Mucosa of rectum (tissue), 2 donors: ENCODE measurements around the gene DCUN1D2.

Experiments used
- H3K27ac ChIP-seq, 2 donors: one replicate each; pipeline ENCODE4 v1.7.0; 2013; ENCODE audit warnings: inconsistent platforms in 2 of 2, low read depth in 2 of 2, low read length in 2 of 2
- H3K27me3 ChIP-seq, 2 donors: one replicate each; pipeline ENCODE4 v1.7.0; 2013; ENCODE audit warnings: low read length in 2 of 2; ENCODE audit not compliant: control insufficient read depth in 2 of 2, insufficient read depth in 2 of 2
- H3K36me3 ChIP-seq, 2 donors: one replicate each; pipeline ENCODE4 v1.7.0; 2013; ENCODE audit warnings: low read length in 2 of 2; ENCODE audit not compliant: control insufficient read depth in 2 of 2, insufficient read depth in 2 of 2
- H3K4me1 ChIP-seq, 2 donors: one replicate each; pipeline ENCODE4 v1.7.0; 2013; ENCODE audit warnings: low read length in 2 of 2, mild to moderate bottlenecking in 1 of 2; ENCODE audit not compliant: control insufficient read depth in 2 of 2, insufficient read depth in 2 of 2
- H3K4me3 ChIP-seq, 2 donors: one replicate each; pipeline ENCODE4 v1.7.0; 2013; ENCODE audit warnings: low read length in 2 of 2
- H3K9ac ChIP-seq, 2 donors: one replicate each; pipeline ENCODE4 v1.7.0; 2013; ENCODE audit warnings: low read length in 2 of 2, low read depth in 1 of 2, mild to moderate bottlenecking in 1 of 2
- H3K9me3 ChIP-seq, 2 donors: one replicate each; pipeline ENCODE4 v1.7.0; 2013; ENCODE audit warnings: low read length in 2 of 2; ENCODE audit not compliant: control insufficient read depth in 2 of 2
- donor health status: healthy.
- donor health status: Normal muscosa, but diverticular disease.

Gene DCUN1D2

GRCh38 chr13:113428469-113428865 is 62.0 kb downstream of the DCUN1D2 start:
- Histone ChIP-seq H3K36me3 (no peaks in the 10 kb centered on the region), H3K9ac (no peak overlapping the region)

GRCh38 chr13:113427562-113428468 is 62.7 kb downstream of the DCUN1D2 start:
- Histone ChIP-seq H3K9ac (no peak overlapping the region), H3K27ac (no peak overlapping the region)

More at GRCh38 chr13:113428469-113428865, 62.0 kb downstream of the DCUN1D2 start:
- Histone ChIP-seq H3K4me3 (no peak overlapping the region), H3K27ac (no peak overlapping the region), H3K4me1 (no peaks in the 10 kb centered on the region), H3K27me3 (no peaks in the 10 kb centered on the region), H3K9me3 (no peaks in the 10 kb centered on the region)

GRCh38 chr13:113426591-113426986 is 63.9 kb downstream of the DCUN1D2 start:
- H3K4me1 ChIP-seq = no peaks in the 10 kb centered on the region
- no peaks in the 10 kb centered on the region for H3K9me3 ChIP-seq
- H3K4me3 ChIP-seq = no peak overlapping the region
- H3K27ac ChIP-seq = no peak overlapping the region
- H3K27me3 ChIP-seq = no peaks in the 10 kb centered on the region
- no peak overlapping the region for H3K9ac ChIP-seq
- H3K36me3 ChIP-seq = no peaks in the 10 kb centered on the region

More at GRCh38 chr13:113427562-113428468, 62.7 kb downstream of the DCUN1D2 start:
- Histone ChIP-seq H3K27me3 (no peaks in the 10 kb centered on the region), H3K4me1 (no peaks in the 10 kb centered on the region), H3K36me3 (no peaks in the 10 kb centered on the region), H3K9me3 (no peaks in the 10 kb centered on the region), H3K4me3 (no peak overlapping the region)

- Histone ChIP-seq H3K9ac (no peak overlapping the region), H3K27me3 (no peaks in the 10 kb centered on the region), H3K4me1 (no peaks in the 10 kb centered on the region), H3K4me3 (no peak overlapping the region), H3K36me3 (no peaks in the 10 kb centered on the region), H3K9me3 (no peaks in the 10 kb centered on the region), H3K27ac (no peak overlapping the region)
These were observed 64.4 kb downstream of the DCUN1D2 start for GRCh38 chr13:113425941-113426590.

- no peak overlapping the region for H3K4me3 ChIP-seq
- H3K27ac ChIP-seq = no peak overlapping the region
- H3K36me3 ChIP-seq = no peaks in the 10 kb centered on the region
- no peak overlapping the region for H3K9ac ChIP-seq
- H3K4me1 ChIP-seq = no peaks in the 10 kb centered on the region
- no peaks in the 10 kb centered on the region for H3K9me3 ChIP-seq
- peaks cover 0 to under 1% of the 10 kb centered on the region in 2 donors for H3K27me3 ChIP-seq
These were observed 66.9 kb downstream of the DCUN1D2 start for GRCh38 chr13:113423520-113424163.

- Histone ChIP-seq H3K9ac (no peak overlapping the region), H3K27me3 (peaks cover 0 to 2% of the 10 kb centered on the region in 2 donors), H3K4me3 (no peak overlapping the region), H3K9me3 (no peaks in the 10 kb centered on the region), H3K27ac (no peak overlapping the region), H3K36me3 (no peaks in the 10 kb centered on the region), H3K4me1 (no peaks in the 10 kb centered on the region)
These were observed 67.5 kb downstream of the DCUN1D2 start for GRCh38 chr13:113422807-113423519.

- Histone ChIP-seq H3K27ac (peak overlapping the region in 1 of 2 donors; percentile 24), H3K9me3 (no peaks in the 10 kb centered on the region), H3K27me3 (peaks cover 2% of the 10 kb centered on the region in 2 donors), H3K4me1 (no peaks in the 10 kb centered on the region), H3K9ac (no peak overlapping the region), H3K4me3 (no peak overlapping the region), H3K36me3 (no peaks in the 10 kb centered on the region)
These were observed 68.7 kb downstream of the DCUN1D2 start for GRCh38 chr13:113421673-113422270.

- no peaks in the 10 kb centered on the region for H3K36me3 ChIP-seq
- H3K4me1 ChIP-seq = no peaks in the 10 kb centered on the region
- peaks cover 2% of the 10 kb centered on the region in 2 donors for H3K27me3 ChIP-seq
- no peaks in the 10 kb centered on the region for H3K9me3 ChIP-seq
- no peak overlapping the region for H3K9ac ChIP-seq
- no peak overlapping the region for H3K4me3 ChIP-seq
- peak overlapping the region in 1 of 2 donors; percentile 24 for H3K27ac ChIP-seq
These were observed 69.5 kb downstream of the DCUN1D2 start for GRCh38 chr13:113420833-113421600.

GRCh38 chr13:113420232-113420631 is 70.3 kb downstream of the DCUN1D2 start:
- Histone ChIP-seq H3K9me3 (no peaks in the 10 kb centered on the region), H3K36me3 (no peaks in the 10 kb centered on the region), H3K4me1 (no peaks in the 10 kb centered on the region), H3K27me3 (peaks cover 2% of the 10 kb centered on the region in 2 donors), H3K9ac (no peak overlapping the region), H3K27ac (no peak overlapping the region), H3K4me3 (no peak overlapping the region)
